ENCODE data around the gene DDX10.

Gene DDX10

GRCh38 chr11:108703916-108704315 lies 39.0 kb downstream of the DDX10 start:
- no peaks in the 10 kb centered on the region for H3K4me1 ChIP-seq (ENCODE audit: control insufficient read depth in 1 of 2, insufficient read depth in 1 of 2, low read depth in 1 of 2, low read length in 1 of 2)
- TF ChIP-seq CTCF (IDR thresholded peaks at IDR 0.05) = no peak
- no peak overlapping the region for H3K4me3 ChIP-seq (ENCODE audit: low read depth in 1 of 2, low read length in 1 of 2)
- no peaks in the 10 kb centered on the region for H3K36me3 ChIP-seq
- H3K9me3 ChIP-seq = no peaks in the 10 kb centered on the region
- H3K27ac ChIP-seq = no peak overlapping the region
- H3K27me3 ChIP-seq = no peaks in the 10 kb centered on the region

GRCh38 chr11:108705061-108705460 lies 40.2 kb downstream of the DDX10 start:
- Histone ChIP-seq H3K27me3 (no peaks in the 10 kb centered on the region), H3K4me1 (ENCODE audit: control insufficient read depth in 1 of 2, insufficient read depth in 1 of 2, low read depth in 1 of 2, low read length in 1 of 2) (no peaks in the 10 kb centered on the region), H3K4me3 (ENCODE audit: low read depth in 1 of 2, low read length in 1 of 2) (no peak overlapping the region), H3K36me3 (no peaks in the 10 kb centered on the region), H3K9me3 (no peaks in the 10 kb centered on the region), H3K27ac (no peak overlapping the region)
- TF ChIP-seq CTCF (IDR thresholded peaks at IDR 0.05) = no peak

- H3K27ac ChIP-seq = no peak overlapping the region
- H3K9me3 ChIP-seq = no peaks in the 10 kb centered on the region
- no peak overlapping the region for H3K4me3 ChIP-seq (ENCODE audit: low read depth in 1 of 2, low read length in 1 of 2)
- no peaks in the 10 kb centered on the region for H3K36me3 ChIP-seq
- no peaks in the 10 kb centered on the region for H3K27me3 ChIP-seq
- TF ChIP-seq CTCF (IDR thresholded peaks at IDR 0.05) = no peak
- H3K4me1 ChIP-seq (ENCODE audit: control insufficient read depth in 1 of 2, insufficient read depth in 1 of 2, low read depth in 1 of 2, low read length in 1 of 2) = no peaks in the 10 kb centered on the region
These were observed 43.3 kb downstream of the DDX10 start for GRCh38 chr11:108708173-108708572.

GRCh38 chr11:108709741-108710140 lies 44.9 kb downstream of the DDX10 start:
- H3K27me3 ChIP-seq = no peaks in the 10 kb centered on the region
- no peaks in the 10 kb centered on the region for H3K9me3 ChIP-seq
- H3K4me1 ChIP-seq (ENCODE audit: control insufficient read depth in 1 of 2, insufficient read depth in 1 of 2, low read depth in 1 of 2, low read length in 1 of 2) = no peaks in the 10 kb centered on the region
- no peak overlapping the region for H3K4me3 ChIP-seq (ENCODE audit: low read depth in 1 of 2, low read length in 1 of 2)
- no peaks in the 10 kb centered on the region for H3K36me3 ChIP-seq
- no peak for TF ChIP-seq CTCF (IDR thresholded peaks at IDR 0.05)
- no peak overlapping the region for H3K27ac ChIP-seq

- no peaks in the 10 kb centered on the region for H3K9me3 ChIP-seq
- no peak overlapping the region for H3K27ac ChIP-seq
- no peak for TF ChIP-seq CTCF (IDR thresholded peaks at IDR 0.05)
- H3K36me3 ChIP-seq = no peaks in the 10 kb centered on the region
- no peaks in the 10 kb centered on the region for H3K27me3 ChIP-seq
- H3K4me1 ChIP-seq (ENCODE audit: control insufficient read depth in 1 of 2, insufficient read depth in 1 of 2, low read depth in 1 of 2, low read length in 1 of 2) = no peaks in the 10 kb centered on the region
- H3K4me3 ChIP-seq (ENCODE audit: low read depth in 1 of 2, low read length in 1 of 2) = no peak overlapping the region
These were observed 48.4 kb downstream of the DDX10 start for GRCh38 chr11:108713076-108713790.
